ENCODE results near the gene KHSRP.

DNA sequence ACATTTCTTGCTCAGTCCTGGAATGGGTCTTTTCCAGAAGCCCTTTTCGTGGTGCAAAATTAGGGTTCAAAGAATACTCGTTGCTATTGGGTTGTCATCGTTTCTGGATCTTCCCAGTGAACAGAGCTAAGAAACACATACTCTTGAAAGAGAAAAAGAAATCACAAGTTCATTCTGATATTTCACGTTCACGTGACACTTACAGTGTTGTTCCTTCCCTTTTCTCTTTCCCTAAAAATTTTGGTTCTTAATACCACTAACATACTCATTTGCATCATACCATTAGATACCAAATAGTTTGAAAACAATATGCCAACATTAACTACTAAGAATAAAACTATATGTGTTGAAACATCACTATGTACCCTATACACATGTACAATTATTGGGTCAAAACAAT lies 18.2 kb downstream of the KHSRP start:
- TF ChIP-seq, protein P1, sequence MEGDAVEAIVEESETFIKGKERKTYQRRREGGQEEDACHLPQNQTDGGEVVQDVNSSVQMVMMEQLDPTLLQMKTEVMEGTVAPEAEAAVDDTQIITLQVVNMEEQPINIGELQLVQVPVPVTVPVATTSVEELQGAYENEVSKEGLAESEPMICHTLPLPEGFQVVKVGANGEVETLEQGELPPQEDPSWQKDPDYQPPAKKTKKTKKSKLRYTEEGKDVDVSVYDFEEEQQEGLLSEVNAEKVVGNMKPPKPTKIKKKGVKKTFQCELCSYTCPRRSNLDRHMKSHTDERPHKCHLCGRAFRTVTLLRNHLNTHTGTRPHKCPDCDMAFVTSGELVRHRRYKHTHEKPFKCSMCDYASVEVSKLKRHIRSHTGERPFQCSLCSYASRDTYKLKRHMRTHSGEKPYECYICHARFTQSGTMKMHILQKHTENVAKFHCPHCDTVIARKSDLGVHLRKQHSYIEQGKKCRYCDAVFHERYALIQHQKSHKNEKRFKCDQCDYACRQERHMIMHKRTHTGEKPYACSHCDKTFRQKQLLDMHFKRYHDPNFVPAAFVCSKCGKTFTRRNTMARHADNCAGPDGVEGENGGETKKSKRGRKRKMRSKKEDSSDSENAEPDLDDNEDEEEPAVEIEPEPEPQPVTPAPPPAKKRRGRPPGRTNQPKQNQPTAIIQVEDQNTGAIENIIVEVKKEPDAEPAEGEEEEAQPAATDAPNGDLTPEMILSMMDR (IDR thresholded peaks at IDR 0.05) = no peak
- no peak for TF ChIP-seq POLR2A (IDR thresholded peaks at IDR 0.05)
